ENCODE results near the gene SLC6A13.
"Not testable (repeated sequence)": the region's sequence is repeated elsewhere in the genome, so short reads cannot be mapped to it uniquely, and the experiment has no call there.

SLC6A13 gene

GRCh38 chr12:201361-201760 lies 61.3 kb downstream of the SLC6A13 start:
- Mint-ChIP-seq H3K36me3 (no peaks in the 10 kb centered on the region), H3K27ac (no peak overlapping the region), H3K4me1 (peaks cover 0 to 1% of the 10 kb centered on the region in 2 donors), H3K9me3 (peaks cover 7 to 8% of the 10 kb centered on the region in 2 donors), H3K4me3 (no peak overlapping the region), H3K27me3 (peaks cover 32 to 58% of the 10 kb centered on the region in 2 donors)
- DNase-seq = no peak
- no peak for ATAC-seq (replicated peaks)

GRCh38 chr12:198705-199104 lies 63.9 kb downstream of the SLC6A13 start:
- H3K9me3 Mint-ChIP-seq = peaks cover 5 to 6% of the 10 kb centered on the region in 2 donors
- H3K36me3 Mint-ChIP-seq = no peaks in the 10 kb centered on the region
- no peak for ATAC-seq (replicated peaks)
- H3K27me3 Mint-ChIP-seq = peaks cover 16 to 43% of the 10 kb centered on the region in 2 donors
- DNase-seq = no peak
- no peaks in the 10 kb centered on the region for H3K4me1 Mint-ChIP-seq
- H3K4me3 Mint-ChIP-seq = no peak overlapping the region
- no peak overlapping the region for H3K27ac Mint-ChIP-seq

GRCh38 chr12:197911-198695 lies 64.5 kb downstream of the SLC6A13 start:
- DNase-seq (no peak), ATAC-seq (replicated peaks) (no peak)
- Mint-ChIP-seq H3K36me3 (no peaks in the 10 kb centered on the region), H3K9me3 (peaks cover 5 to 6% of the 10 kb centered on the region in 2 donors), H3K27ac (peak overlapping the region; percentile 10), H3K27me3 (peaks cover 17 to 44% of the 10 kb centered on the region in 2 donors), H3K4me3 (no peak overlapping the region), H3K4me1 (no peaks in the 10 kb centered on the region)

- Mint-ChIP-seq H3K27ac (no peak overlapping the region), H3K4me3 (no peak overlapping the region), H3K36me3 (no peaks in the 10 kb centered on the region), H3K4me1 (no peaks in the 10 kb centered on the region), H3K9me3 (peaks cover 5 to 6% of the 10 kb centered on the region in 2 donors), H3K27me3 (peaks cover 20 to 43% of the 10 kb centered on the region in 2 donors)
- ATAC-seq (replicated peaks) = no peak
- no peak for DNase-seq
Observed at GRCh38 chr12:197347-197746, 65.3 kb downstream of the SLC6A13 start.

- H3K36me3 Mint-ChIP-seq = no peaks in the 10 kb centered on the region
- peaks cover 5 to 6% of the 10 kb centered on the region in 2 donors for H3K9me3 Mint-ChIP-seq
- DNase-seq = no peak
- H3K4me1 Mint-ChIP-seq = no peaks in the 10 kb centered on the region
- no peak overlapping the region for H3K4me3 Mint-ChIP-seq
- H3K27ac Mint-ChIP-seq = no peak overlapping the region
- H3K27me3 Mint-ChIP-seq = peaks cover 22 to 44% of the 10 kb centered on the region in 2 donors
- ATAC-seq (replicated peaks) = no peak
Observed at GRCh38 chr12:196436-196835, 66.2 kb downstream of the SLC6A13 start.

GRCh38 chr12:195951-196350 lies 66.7 kb downstream of the SLC6A13 start:
- no peak overlapping the region for H3K4me3 Mint-ChIP-seq
- ATAC-seq (replicated peaks) (no peak), DNase-seq (no peak)
- peaks cover 17 to 41% of the 10 kb centered on the region in 2 donors for H3K27me3 Mint-ChIP-seq
- peaks cover 5 to 6% of the 10 kb centered on the region in 2 donors for H3K9me3 Mint-ChIP-seq
- no peaks in the 10 kb centered on the region for H3K36me3 Mint-ChIP-seq
- no peaks in the 10 kb centered on the region for H3K4me1 Mint-ChIP-seq
- no peak overlapping the region for H3K27ac Mint-ChIP-seq

GRCh38 chr12:195156-195555 lies 67.5 kb downstream of the SLC6A13 start:
- no peak overlapping the region for H3K4me3 Mint-ChIP-seq
- DNase-seq = no peak
- H3K36me3 Mint-ChIP-seq = no peaks in the 10 kb centered on the region
- H3K27ac Mint-ChIP-seq = no peak overlapping the region
- ATAC-seq (replicated peaks) = no peak
- H3K4me1 Mint-ChIP-seq = no peaks in the 10 kb centered on the region
- peaks cover 20 to 43% of the 10 kb centered on the region in 2 donors for H3K27me3 Mint-ChIP-seq
- H3K9me3 Mint-ChIP-seq = peaks cover 5 to 6% of the 10 kb centered on the region in 2 donors

GRCh38 chr12:194276-194675 lies 68.4 kb downstream of the SLC6A13 start:
- peaks cover 5 to 6% of the 10 kb centered on the region in 2 donors for H3K9me3 Mint-ChIP-seq
- peaks cover 29 to 51% of the 10 kb centered on the region in 2 donors for H3K27me3 Mint-ChIP-seq
- peaks cover 0 to 2% of the 10 kb centered on the region in 2 donors for H3K4me1 Mint-ChIP-seq
- no peaks in the 10 kb centered on the region for H3K36me3 Mint-ChIP-seq
- no peak overlapping the region for H3K27ac Mint-ChIP-seq
- no peak overlapping the region for H3K4me3 Mint-ChIP-seq
- ATAC-seq (replicated peaks) = no peak
- no peak for DNase-seq

GRCh38 chr12:193261-193660 lies 69.4 kb downstream of the SLC6A13 start:
- Mint-ChIP-seq H3K9me3 (peaks cover 5 to 8% of the 10 kb centered on the region in 2 donors), H3K4me1 (peaks cover 7 to 8% of the 10 kb centered on the region in 2 donors), H3K27ac (no peak overlapping the region), H3K36me3 (no peaks in the 10 kb centered on the region), H3K27me3 (peaks cover 38 to 59% of the 10 kb centered on the region in 2 donors), H3K4me3 (no peak overlapping the region)
- DNase-seq (no peak), ATAC-seq (replicated peaks) (no peak)

GRCh38 chr12:191541-191940 lies 71.1 kb downstream of the SLC6A13 start:
- Mint-ChIP-seq H3K4me1 (peaks cover 7 to 8% of the 10 kb centered on the region in 2 donors), H3K4me3 (no peak overlapping the region), H3K27me3 (peaks cover 42 to 51% of the 10 kb centered on the region in 2 donors), H3K27ac (no peak overlapping the region), H3K9me3 (peaks cover 0 to 1% of the 10 kb centered on the region in 2 donors), H3K36me3 (no peaks in the 10 kb centered on the region)
- no peak for ATAC-seq (replicated peaks)
- DNase-seq = no peak

GRCh38 chr12:190881-191280 lies 71.8 kb downstream of the SLC6A13 start:
- H3K9me3 Mint-ChIP-seq = peaks cover 0 to 1% of the 10 kb centered on the region in 2 donors
- H3K36me3 Mint-ChIP-seq = no peaks in the 10 kb centered on the region
- H3K4me3 Mint-ChIP-seq = no peak overlapping the region
- H3K27me3 Mint-ChIP-seq = peaks cover 45 to 56% of the 10 kb centered on the region in 2 donors
- H3K4me1 Mint-ChIP-seq = peaks cover 7 to 8% of the 10 kb centered on the region in 2 donors
- DNase-seq (no peak), ATAC-seq (replicated peaks) (no peak)
- H3K27ac Mint-ChIP-seq = no peak overlapping the region

- no peaks in the 10 kb centered on the region for H3K36me3 Mint-ChIP-seq
- H3K4me1 Mint-ChIP-seq = peaks cover 7 to 8% of the 10 kb centered on the region in 2 donors
- H3K9me3 Mint-ChIP-seq = peaks cover 0 to 1% of the 10 kb centered on the region in 2 donors
- H3K27me3 Mint-ChIP-seq = peaks cover 57 to 69% of the 10 kb centered on the region in 2 donors
- H3K27ac Mint-ChIP-seq = no peak overlapping the region
- ATAC-seq (replicated peaks) = no peak
- H3K4me3 Mint-ChIP-seq = no peak overlapping the region
- no peak for DNase-seq
Observed at GRCh38 chr12:189622-189962, 73.0 kb downstream of the SLC6A13 start.

GRCh38 chr12:188910-189621 lies 73.6 kb downstream of the SLC6A13 start:
- no peaks in the 10 kb centered on the region for H3K36me3 Mint-ChIP-seq
- DNase-seq = peak; percentile 32
- H3K4me1 Mint-ChIP-seq = peaks cover 7 to 8% of the 10 kb centered on the region in 2 donors
- peaks cover 0 to 1% of the 10 kb centered on the region in 2 donors for H3K9me3 Mint-ChIP-seq
- H3K27ac Mint-ChIP-seq = no peak overlapping the region
- peaks cover 57 to 66% of the 10 kb centered on the region in 2 donors for H3K27me3 Mint-ChIP-seq
- ATAC-seq (replicated peaks) = peak; percentile 80 to 84
- H3K4me3 Mint-ChIP-seq = peak overlapping the region; percentile 70 to 71

GRCh38 chr12:187986-188909 lies 74.4 kb downstream of the SLC6A13 start:
- not testable (repeated sequence) for H3K36me3 Mint-ChIP-seq, H3K27ac Mint-ChIP-seq

More at GRCh38 chr12:187986-188909, 74.4 kb downstream of the SLC6A13 start:
- not testable (repeated sequence) for H3K9me3 Mint-ChIP-seq, DNase-seq, H3K4me1 Mint-ChIP-seq
- ATAC-seq (replicated peaks) = peak; percentile 6 to 44
- Mint-ChIP-seq H3K4me3 (peak overlapping the region; percentile 70 to 71), H3K27me3 (peaks cover 57 to 66% of the 10 kb centered on the region in 2 donors)
